MCF 10A (cell line): ENCODE measurements around the gene ADGRD1. TPM values are rescaled to one million over a fixed set of nuclear protein-coding genes. Genes with fewer than 3 reads are reported as not detected.

ENCODE experiments used
- BruUV-seq: library from RNA; stranded (reverse); fragments of 400-500 nt; replicated peaks from 2 replicates; lab custom pipeline; 2021; lab: Mats Ljungman, UMichigan
- CTCF ChIA-PET: fragments of 300-600 bp; sonication (Branson Sonifier 250); formaldehyde crosslinking; extraction: SDS; loops from one replicate; lab custom pipeline; 2021; ENCODE audit warnings: antibody characterized with exemption, inconsistent platforms; lab: Yijun Ruan, JAX
- POLR2A ChIA-PET: fragments of 300-600, 350-650 bp; sonication (Branson Sonifier 250); formaldehyde crosslinking; extraction: SDS; loops from one replicate; lab custom pipeline; 2020; ENCODE audit warnings: antibody characterized with exemption, inconsistent platforms; lab: Yijun Ruan, JAX
- DNase-seq: peaks from one replicate; pipeline ENCODE4 v3.0.0-alpha.2; 2018; ENCODE audit not compliant: unreplicated experiment
- H3K27ac Mint-ChIP-seq: one replicate; pipeline ENCODE4 v1.8.0; 2022; ENCODE audit warnings: mild to moderate bottlenecking, low read depth, mixed read lengths; ENCODE audit not compliant: unreplicated experiment
- H3K27me3 Mint-ChIP-seq: one replicate; pipeline ENCODE4 v1.8.0; 2022; ENCODE audit warnings: mixed read lengths; ENCODE audit not compliant: insufficient read depth, unreplicated experiment
- H3K36me3 Mint-ChIP-seq: one replicate; pipeline ENCODE4 v1.8.0; 2022; ENCODE audit warnings: mild to moderate bottlenecking, moderate library complexity, mixed read lengths; ENCODE audit not compliant: insufficient read depth, unreplicated experiment
- H3K4me1 Mint-ChIP-seq: one replicate; pipeline ENCODE4 v1.8.0; 2022; ENCODE audit warnings: mixed read lengths; ENCODE audit not compliant: insufficient read depth, unreplicated experiment
- H3K4me3 Mint-ChIP-seq: one replicate; pipeline ENCODE4 v1.8.0; 2022; ENCODE audit warnings: mild to moderate bottlenecking, moderate library complexity, mixed read lengths; ENCODE audit not compliant: unreplicated experiment
- H3K9me3 Mint-ChIP-seq: one replicate; pipeline ENCODE4 v1.8.0; 2022; ENCODE audit warnings: mixed read lengths; ENCODE audit not compliant: unreplicated experiment
- CTCF ChIP-seq: fragments of 200-600 bp; IDR thresholded peaks from one replicate; pipeline ENCODE4 v1.8.0; 2022; ENCODE audit warnings: antibody characterized with exemption, mild to moderate bottlenecking; ENCODE audit not compliant: unreplicated experiment
- intact Hi-C: fragments of 100-400 bp; cut with micrococcal nuclease; formaldehyde crosslinking; loops from 2 replicates; pipeline ENCODE4 v1.14.1; 2022
- total RNA-seq: library from RNA; stranded (reverse); gene quantifications from 2 replicates; pipeline ENCODE4 v1.2.3, GENCODE V29; 2022

Gene ADGRD1
- total RNA-seq, 1 experiment from 2014 or later: 0.68 TPM

DNA sequence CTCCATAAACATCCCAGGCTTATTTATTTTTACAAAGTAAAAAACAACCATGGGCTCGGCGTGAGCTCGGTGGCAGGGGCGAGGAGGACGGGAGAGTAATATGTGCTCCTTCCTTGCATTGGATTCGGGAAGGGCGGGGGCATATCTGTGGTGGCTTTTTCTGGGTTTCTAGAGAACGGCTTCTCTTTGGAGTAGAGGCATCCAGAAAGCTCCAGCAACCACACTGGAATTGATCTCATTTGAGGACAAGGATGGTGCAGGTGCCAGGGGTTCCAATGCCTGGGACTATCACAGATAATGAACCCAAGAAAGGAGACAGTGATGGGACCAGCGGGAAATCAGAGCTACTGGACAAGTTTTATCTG lies 18.9 kb downstream of the ADGRD1 start:
- Mint-ChIP-seq H3K36me3 (peaks cover 6% of the 10 kb centered on the region), H3K27ac (no peak overlapping the region), H3K4me3 (no peak overlapping the region), H3K27me3 (peaks cover 23% of the 10 kb centered on the region), H3K9me3 (no peaks in the 10 kb centered on the region), H3K4me1 (peaks cover 12% of the 10 kb centered on the region)
- TF ChIP-seq CTCF: no peak
- intact Hi-C loops: no loop called here
- no peak for DNase-seq
- CTCF ChIA-PET: no interaction called here
- POLR2A ChIA-PET: no interaction called here
- BruUV-seq: no TSS peak

DNA sequence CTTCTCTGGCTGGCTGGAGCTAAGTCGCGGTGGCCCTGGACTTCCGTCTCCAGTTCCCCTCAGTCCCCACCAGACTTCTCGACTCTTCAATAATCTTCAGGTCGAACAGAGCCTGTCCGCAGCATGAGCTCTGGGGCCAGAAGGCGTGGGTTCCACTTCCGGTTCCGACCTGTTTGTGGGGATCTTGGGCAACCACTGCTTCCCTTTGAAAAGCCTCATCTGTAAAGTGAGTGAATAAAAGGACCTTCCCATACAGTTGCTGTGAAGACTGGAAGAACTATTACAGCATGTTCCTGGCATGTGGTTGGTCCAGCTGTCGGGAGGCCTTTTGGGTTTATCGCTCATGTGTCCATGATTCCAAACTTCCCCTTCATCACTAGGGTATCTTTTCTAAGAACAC lies 19.4 kb downstream of the ADGRD1 start:
- H3K36me3 Mint-ChIP-seq: peaks cover 6% of the 10 kb centered on the region
- H3K4me3 Mint-ChIP-seq: no peak overlapping the region
- intact Hi-C loops: no loop called here
- no peaks in the 10 kb centered on the region for H3K9me3 Mint-ChIP-seq
- no TSS peak for BruUV-seq
- CTCF ChIA-PET: no interaction called here
- DNase-seq: no peak
- peaks cover 12% of the 10 kb centered on the region for H3K4me1 Mint-ChIP-seq
- H3K27ac Mint-ChIP-seq: no peak overlapping the region
- peaks cover 23% of the 10 kb centered on the region for H3K27me3 Mint-ChIP-seq
- TF ChIP-seq CTCF: no peak
- POLR2A ChIA-PET: no interaction called here

DNA sequence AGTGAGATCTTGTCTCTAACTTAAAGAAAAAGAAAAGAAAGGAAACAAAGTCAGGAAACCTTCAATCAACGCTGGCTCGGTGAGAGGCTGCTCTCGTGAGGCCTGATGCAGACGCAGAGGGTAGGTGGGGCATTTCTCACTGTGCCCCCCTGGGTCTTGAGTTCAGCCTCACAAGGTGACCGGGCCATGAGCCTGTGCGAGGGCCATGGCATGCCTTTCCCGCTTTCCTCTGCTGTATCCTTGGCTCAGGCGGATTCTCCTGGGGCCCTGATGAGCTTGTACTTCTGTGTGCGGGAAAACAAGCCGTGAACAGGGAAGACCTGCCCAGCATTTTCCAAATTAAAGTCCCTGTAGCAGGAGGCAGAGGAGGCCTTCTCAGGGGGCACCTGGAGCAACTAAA lies 20.2 kb downstream of the ADGRD1 start:
- H3K27ac Mint-ChIP-seq: no peak overlapping the region
- intact Hi-C loops: no loop called here
- no peak overlapping the region for H3K4me3 Mint-ChIP-seq
- BruUV-seq: no TSS peak
- peaks cover 6% of the 10 kb centered on the region for H3K36me3 Mint-ChIP-seq
- POLR2A ChIA-PET: no interaction called here
- no peak for TF ChIP-seq CTCF
- CTCF ChIA-PET: no interaction called here
- DNase-seq: no peak
- H3K27me3 Mint-ChIP-seq: peaks cover 18% of the 10 kb centered on the region
- no peaks in the 10 kb centered on the region for H3K9me3 Mint-ChIP-seq
- peaks cover 7% of the 10 kb centered on the region for H3K4me1 Mint-ChIP-seq

- H3K9me3 Mint-ChIP-seq: no peaks in the 10 kb centered on the region
- no peak for TF ChIP-seq CTCF
- CTCF ChIA-PET: no interaction called here
- no peak overlapping the region for H3K4me3 Mint-ChIP-seq
- H3K27me3 Mint-ChIP-seq: peaks cover 13% of the 10 kb centered on the region
- no peak for DNase-seq
- peaks cover 7% of the 10 kb centered on the region for H3K4me1 Mint-ChIP-seq
- no TSS peak for BruUV-seq
- POLR2A ChIA-PET: interaction anchor here (0.6 kb wide), 1 partner anchor 105 kb away, joined by 3 read pairs; no protein-coding TSS in a partner anchor
- intact Hi-C loops: no loop called here
- peaks cover 3% of the 10 kb centered on the region for H3K36me3 Mint-ChIP-seq
- H3K27ac Mint-ChIP-seq: no peak overlapping the region
Observed at GRCh38 chr12:130975116-130975515, 21.4 kb downstream of the ADGRD1 start.
